Measurements from ENCODE around the gene OPRM1.

DNA sequence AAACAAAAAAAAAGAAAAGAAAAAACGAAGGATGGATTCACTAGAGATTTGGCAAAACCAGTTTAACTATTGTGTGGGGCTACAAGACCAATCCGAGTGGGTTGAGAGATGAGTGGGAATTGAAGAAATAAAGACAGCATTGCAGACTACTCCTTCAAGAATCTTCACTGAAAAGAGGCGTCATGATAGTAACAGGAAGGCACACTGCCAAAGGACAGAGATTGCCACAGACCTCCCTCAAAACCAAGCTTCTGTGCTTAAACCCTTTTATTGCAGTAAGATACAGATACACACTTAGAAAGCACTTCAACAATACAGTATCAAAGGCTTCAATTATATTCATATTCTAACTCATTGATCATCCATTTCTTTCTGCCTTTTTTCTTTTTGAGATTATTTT, 213.6 kb downstream of the OPRM1 start:
- TF ChIP-seq TCF7L2 (IDR thresholded peaks at IDR 0.05; ENCODE audit: low read depth, low read length) = no peak
- TF ChIP-seq SIN3A (IDR thresholded peaks at IDR 0.05; ENCODE audit: borderline replicate concordance, insufficient read depth, low read depth, low read length) = no peak
- TF ChIP-seq, protein P1, sequence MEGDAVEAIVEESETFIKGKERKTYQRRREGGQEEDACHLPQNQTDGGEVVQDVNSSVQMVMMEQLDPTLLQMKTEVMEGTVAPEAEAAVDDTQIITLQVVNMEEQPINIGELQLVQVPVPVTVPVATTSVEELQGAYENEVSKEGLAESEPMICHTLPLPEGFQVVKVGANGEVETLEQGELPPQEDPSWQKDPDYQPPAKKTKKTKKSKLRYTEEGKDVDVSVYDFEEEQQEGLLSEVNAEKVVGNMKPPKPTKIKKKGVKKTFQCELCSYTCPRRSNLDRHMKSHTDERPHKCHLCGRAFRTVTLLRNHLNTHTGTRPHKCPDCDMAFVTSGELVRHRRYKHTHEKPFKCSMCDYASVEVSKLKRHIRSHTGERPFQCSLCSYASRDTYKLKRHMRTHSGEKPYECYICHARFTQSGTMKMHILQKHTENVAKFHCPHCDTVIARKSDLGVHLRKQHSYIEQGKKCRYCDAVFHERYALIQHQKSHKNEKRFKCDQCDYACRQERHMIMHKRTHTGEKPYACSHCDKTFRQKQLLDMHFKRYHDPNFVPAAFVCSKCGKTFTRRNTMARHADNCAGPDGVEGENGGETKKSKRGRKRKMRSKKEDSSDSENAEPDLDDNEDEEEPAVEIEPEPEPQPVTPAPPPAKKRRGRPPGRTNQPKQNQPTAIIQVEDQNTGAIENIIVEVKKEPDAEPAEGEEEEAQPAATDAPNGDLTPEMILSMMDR (IDR thresholded peaks at IDR 0.05) = no peak
